B cell (primary cell): ENCODE data around the gene FAM81B. TPM values are rescaled to one million over a fixed set of nuclear protein-coding genes. Genes with fewer than 3 reads are reported as not detected.

Source experiments
- ATAC-seq: fragments of 200-7000 bp; cut with Tn5 transposase; one replicate; pipeline ENCODE4 v1.10.0; 2021; ENCODE audit warnings: low read depth, mild to moderate bottlenecking, moderate number of reproducible peaks, moderate library complexity
- CTCF ChIA-PET: fragments of 350-600 bp; sonication (Branson Sonifier 250); formaldehyde crosslinking; loops from one replicate; lab custom pipeline; 2021; ENCODE audit warnings: antibody characterized with exemption, inconsistent platforms; lab: Charles Lee
- POLR2A ChIA-PET: fragments of 350-600 bp; sonication (Branson Sonifier 250); formaldehyde crosslinking; loops from one replicate; lab custom pipeline; 2021; ENCODE audit warnings: antibody characterized with exemption; lab: Charles Lee
- DNase-seq: peaks from one replicate; pipeline ENCODE4 v3.0.0; 2013
- H2AFZ ChIP-seq: 2 replicates; pipeline ENCODE4 v1.6.1; 2012; ENCODE audit warnings: mild to moderate bottlenecking, low read depth, low read length; ENCODE audit not compliant: insufficient read depth, poor library complexity, severe bottlenecking
- H3K27ac ChIP-seq, 2 donors: 1 replicate in 1 of 2; 2 replicates in 1 of 2; pipeline ENCODE4 v1.5.1; 2012 to 2013; ENCODE audit warnings: low read length in 2 of 2, mild to moderate bottlenecking in 2 of 2, moderate library complexity in 1 of 2
- H3K27me3 ChIP-seq, 4 experiments: fragments of 200-600 bp in 1 of 4; sonication (generic) in 1 of 4; replicated peaks in 1 of 4; 1 replicate in 2 of 4; 2 replicates in 2 of 4; pipeline versions ENCODE4 v1.6.1 to v1.7.0; 2013 to 2016; ENCODE audit warnings: low read length in 3 of 4, mild to moderate bottlenecking in 2 of 4, mixed read lengths in 1 of 4, moderate library complexity in 1 of 4; ENCODE audit not compliant: insufficient read depth in 4 of 4, control insufficient read depth in 3 of 4; ENCODE audit errors: control extremely low read depth in 1 of 4
- H3K36me3 ChIP-seq, 2 experiments: replicated peaks in 1 of 2; 1 replicate in 1 of 2; 2 replicates in 1 of 2; pipeline versions ENCODE4 v1.6.1 to v1.7.1; 2013; ENCODE audit warnings: low read length in 1 of 2; ENCODE audit not compliant: insufficient read depth in 2 of 2, control insufficient read depth in 1 of 2; ENCODE audit errors: control extremely low read depth in 1 of 2, extremely low read depth in 1 of 2
- H3K4me1 ChIP-seq, 2 donors: fragments of 200-600 bp in 1 of 2; sonication (generic) in 1 of 2; 1 replicate in 1 of 2; 2 replicates in 1 of 2; pipeline versions ENCODE4 v1.5.1 to v1.6.1; 2013 to 2017; ENCODE audit warnings: low read length in 2 of 2; ENCODE audit not compliant: control insufficient read depth in 2 of 2, insufficient read depth in 2 of 2
- H3K4me2 ChIP-seq: replicated peaks from 2 replicates; pipeline ENCODE3; 2012; ENCODE audit warnings: mild to moderate bottlenecking, low read depth, low read length; ENCODE audit not compliant: poor library complexity, severe bottlenecking
- H3K4me3 ChIP-seq, 5 experiments: fragments of 200-600 bp in 1 of 5; sonication (generic) in 1 of 5; 1 replicate in 3 of 5; 2 replicates in 2 of 5; pipeline versions ENCODE4 v1.5.1 to v1.7.0; 2011 to 2016; ENCODE audit warnings: low read length in 4 of 5, mild to moderate bottlenecking in 4 of 5, low read depth in 2 of 5, control low read depth in 1 of 5, moderate library complexity in 1 of 5; ENCODE audit not compliant: insufficient read depth in 1 of 5; ENCODE audit errors: control extremely low read depth in 1 of 5, extremely low read depth in 1 of 5
- H3K79me2 ChIP-seq: fragments of 200-600 bp; sonication (generic); one replicate; pipeline ENCODE4 v1.6.0; 2016; ENCODE audit warnings: low read length; ENCODE audit not compliant: control insufficient read depth, insufficient read depth
- H3K9ac ChIP-seq: fragments of 200-600 bp; sonication (generic); 2 replicates; pipeline ENCODE4 v1.6.1; 2017; ENCODE audit warnings: mild to moderate bottlenecking, low read length, moderate library complexity
- H3K9me3 ChIP-seq, 3 donors: one replicate each; pipeline versions ENCODE4 v1.6.1 to v1.7.1; 2013; ENCODE audit warnings: low read length in 2 of 3; ENCODE audit not compliant: control insufficient read depth in 2 of 3, insufficient read depth in 1 of 3; ENCODE audit errors: control extremely low read depth in 1 of 3
- H4K20me1 ChIP-seq: 2 replicates; pipeline ENCODE4 v1.6.0; 2012; ENCODE audit warnings: mild to moderate bottlenecking, low read length; ENCODE audit not compliant: insufficient read depth, control insufficient read depth, poor library complexity, severe bottlenecking
- H3K27ac Mint-ChIP-seq: one replicate; pipeline ENCODE4 v1.8.0; 2021; ENCODE audit warnings: mixed read lengths
- H3K27me3 Mint-ChIP-seq: one replicate; pipeline ENCODE4 v1.8.0; 2021; ENCODE audit warnings: mixed read lengths
- H3K4me1 Mint-ChIP-seq: one replicate; pipeline ENCODE4 v1.8.0; 2021; ENCODE audit warnings: mixed read lengths
- H3K4me3 Mint-ChIP-seq: one replicate; pipeline ENCODE4 v1.8.0; 2021; ENCODE audit warnings: mixed read lengths
- H3K9me3 Mint-ChIP-seq: one replicate; pipeline ENCODE4 v1.8.0; 2022; ENCODE audit warnings: mixed read lengths; ENCODE audit not compliant: insufficient read depth
- EZH2 ChIP-seq: IDR thresholded peaks from 2 replicates; pipeline ENCODE4 v1.6.1; 2012; ENCODE audit warnings: borderline replicate concordance, low read depth, mild to moderate bottlenecking, moderate library complexity, low read length; ENCODE audit not compliant: insufficient read depth, poor library complexity, severe bottlenecking
- WGBS: methylation state at CpG from one replicate; pipeline ENCODE4 v1.1.5; 2013; ENCODE audit warnings: missing lambda C conversion rate; ENCODE audit not compliant: insufficient coverage; 5-methylcytosine and 5-hydroxymethylcytosine counted together
- intact Hi-C: fragments of 100-400 bp; cut with micrococcal nuclease; formaldehyde crosslinking; loops from one replicate; pipeline ENCODE4 v1.10.0; 2022
- polyA plus RNA-seq: library from polyadenylated mRNA; depleted of rRNA; stranded (reverse); fragments of >200 nt; gene quantifications from 2 replicates; pipeline ENCODE4 v1.2.3, GENCODE V29; 2012
- total RNA-seq, 2 donors: library from RNA; stranded (reverse); fragments of 120-200 nt in 1 of 2; gene quantifications; 1 replicate in 1 of 2; 2 replicates in 1 of 2; pipeline versions ENCODE4 v1.2.3 to v1.2.4, GENCODE V29; 2013 to 2022
- TF ChIP-seq, protein P1 (sequence below): fragments of 200-600 bp; IDR thresholded peaks from one replicate; pipeline ENCODE4 v1.8.0; 2022; ENCODE audit warnings: antibody characterized with exemption, mild to moderate bottlenecking

FAM81B gene
- total and polyA plus RNA-seq, 2 donors (not counting 1 experiment from before 2014, with no cell fraction given) = not detected

DNA sequence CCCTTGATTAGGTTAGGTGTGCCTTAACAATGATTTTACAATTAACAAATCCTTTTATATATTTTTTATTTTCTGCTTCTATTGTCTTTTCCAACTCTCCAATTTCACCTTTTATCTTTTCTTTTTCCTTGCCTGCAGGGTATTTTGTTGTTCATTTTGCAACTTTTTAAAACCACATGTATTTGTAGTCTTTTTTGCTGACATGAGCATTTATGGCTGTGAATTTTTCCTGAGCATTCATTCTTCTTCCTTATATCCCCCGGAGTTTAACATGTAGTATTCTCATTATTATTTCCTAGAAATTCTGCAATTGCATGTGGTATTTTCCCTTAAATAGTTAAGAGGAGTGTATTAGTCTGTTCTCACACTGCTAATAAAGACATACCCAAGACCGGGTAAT lies 41.6 kb downstream of the FAM81B start:
- ChIA-PET CTCF (no interaction called here), POLR2A (no interaction called here)
- intact Hi-C loops = no loop called here
- H3K79me2 ChIP-seq = no peaks in the 10 kb centered on the region
- Mint-ChIP-seq H3K27ac (no peak overlapping the region), H3K27me3 (peaks cover 9% of the 10 kb centered on the region), H3K9me3 (no peaks in the 10 kb centered on the region), H3K4me1 (no peaks in the 10 kb centered on the region), H3K4me3 (no peak overlapping the region)
- no peak overlapping the region for H3K4me2 ChIP-seq
- H2AFZ ChIP-seq = no peak overlapping the region
- no peaks in the 10 kb centered on the region for H3K9me3 ChIP-seq
- no peaks in the 10 kb centered on the region for H3K27me3 ChIP-seq
- DNase-seq = no peak
- TF ChIP-seq EZH2 = no peak
- TF ChIP-seq, protein P1, sequence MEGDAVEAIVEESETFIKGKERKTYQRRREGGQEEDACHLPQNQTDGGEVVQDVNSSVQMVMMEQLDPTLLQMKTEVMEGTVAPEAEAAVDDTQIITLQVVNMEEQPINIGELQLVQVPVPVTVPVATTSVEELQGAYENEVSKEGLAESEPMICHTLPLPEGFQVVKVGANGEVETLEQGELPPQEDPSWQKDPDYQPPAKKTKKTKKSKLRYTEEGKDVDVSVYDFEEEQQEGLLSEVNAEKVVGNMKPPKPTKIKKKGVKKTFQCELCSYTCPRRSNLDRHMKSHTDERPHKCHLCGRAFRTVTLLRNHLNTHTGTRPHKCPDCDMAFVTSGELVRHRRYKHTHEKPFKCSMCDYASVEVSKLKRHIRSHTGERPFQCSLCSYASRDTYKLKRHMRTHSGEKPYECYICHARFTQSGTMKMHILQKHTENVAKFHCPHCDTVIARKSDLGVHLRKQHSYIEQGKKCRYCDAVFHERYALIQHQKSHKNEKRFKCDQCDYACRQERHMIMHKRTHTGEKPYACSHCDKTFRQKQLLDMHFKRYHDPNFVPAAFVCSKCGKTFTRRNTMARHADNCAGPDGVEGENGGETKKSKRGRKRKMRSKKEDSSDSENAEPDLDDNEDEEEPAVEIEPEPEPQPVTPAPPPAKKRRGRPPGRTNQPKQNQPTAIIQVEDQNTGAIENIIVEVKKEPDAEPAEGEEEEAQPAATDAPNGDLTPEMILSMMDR = no peak
- no peaks in the 10 kb centered on the region for H3K4me1 ChIP-seq
- ATAC-seq = no peak
- H3K36me3 ChIP-seq = no peaks in the 10 kb centered on the region
- no peak overlapping the region for H3K4me3 ChIP-seq
- H4K20me1 ChIP-seq = no peaks in the 10 kb centered on the region
- WGBS = no CpG with 5 or more reads among the region's 2 CpGs
- no peak overlapping the region for H3K9ac ChIP-seq
- no peak overlapping the region for H3K27ac ChIP-seq

DNA sequence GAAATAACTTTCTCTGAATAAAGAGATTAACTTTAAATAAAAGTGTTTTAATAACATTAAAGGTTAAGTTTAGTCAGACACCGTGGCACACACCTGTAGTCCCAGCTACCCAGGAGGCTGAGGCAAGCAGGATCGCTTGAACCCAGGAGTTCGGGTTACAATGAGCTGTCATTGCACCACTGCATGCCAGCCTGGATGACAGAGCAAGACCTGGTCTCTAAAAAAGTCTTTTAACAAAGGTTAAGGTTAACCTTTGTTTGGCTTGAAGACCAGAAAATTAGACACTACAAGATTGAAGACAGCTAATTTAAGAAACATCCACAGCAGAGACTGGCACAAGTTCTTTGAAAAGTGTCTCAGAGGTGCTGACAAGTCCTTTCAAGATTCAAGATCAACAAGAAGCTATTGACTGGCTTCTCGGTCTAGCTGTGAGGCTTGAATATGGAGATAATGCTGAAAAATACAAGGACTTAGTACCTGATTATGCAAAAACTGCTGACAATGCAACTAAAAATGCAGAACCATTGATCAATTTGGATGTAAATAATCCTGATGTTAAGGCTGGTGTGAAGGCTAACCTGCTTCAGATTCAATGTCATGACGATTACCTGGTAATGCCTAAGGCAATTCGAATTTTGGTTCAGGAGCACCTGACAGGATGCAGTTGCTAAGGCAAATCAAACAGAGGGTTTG lies 48.8 kb downstream of the FAM81B start:
- Histone ChIP-seq H3K9me3 (no peaks in the 10 kb centered on the region), H3K4me1 (no peaks in the 10 kb centered on the region), H3K36me3 (no peaks in the 10 kb centered on the region), H3K4me2 (no peak overlapping the region), H3K27me3 (no peaks in the 10 kb centered on the region), H2AFZ (no peak overlapping the region), H3K79me2 (no peaks in the 10 kb centered on the region), H3K27ac (no peak overlapping the region), H4K20me1 (no peaks in the 10 kb centered on the region), H3K4me3 (no peak overlapping the region), H3K9ac (no peak overlapping the region)
- no peaks in the 10 kb centered on the region for H3K4me1 Mint-ChIP-seq
- H3K27ac Mint-ChIP-seq = no peak overlapping the region
- DNase-seq (no peak), ATAC-seq (no peak)
- CTCF ChIA-PET = no interaction called here
- TF ChIP-seq, protein P1 = no peak
- no peak for TF ChIP-seq EZH2
- 77% methylated on average over 5 of the region's 6 CpGs for WGBS
- POLR2A ChIA-PET = interaction anchor here (0.6 kb wide), 1 partner anchor 10 kb away, joined by 3 read pairs; no protein-coding TSS in a partner anchor
- peaks cover 46% of the 10 kb centered on the region for H3K27me3 Mint-ChIP-seq
- H3K4me3 Mint-ChIP-seq = no peak overlapping the region
- intact Hi-C loops = no loop called here
- no peaks in the 10 kb centered on the region for H3K9me3 Mint-ChIP-seq
